ENCODE results near the gene MAP2K5. TPM values are rescaled to one million over a fixed set of nuclear protein-coding genes. Genes with fewer than 3 reads are reported as not detected.

MAP2K5 gene
- total RNA-seq, 1 donor from 2014 or later: 29.0 TPM

DNA sequence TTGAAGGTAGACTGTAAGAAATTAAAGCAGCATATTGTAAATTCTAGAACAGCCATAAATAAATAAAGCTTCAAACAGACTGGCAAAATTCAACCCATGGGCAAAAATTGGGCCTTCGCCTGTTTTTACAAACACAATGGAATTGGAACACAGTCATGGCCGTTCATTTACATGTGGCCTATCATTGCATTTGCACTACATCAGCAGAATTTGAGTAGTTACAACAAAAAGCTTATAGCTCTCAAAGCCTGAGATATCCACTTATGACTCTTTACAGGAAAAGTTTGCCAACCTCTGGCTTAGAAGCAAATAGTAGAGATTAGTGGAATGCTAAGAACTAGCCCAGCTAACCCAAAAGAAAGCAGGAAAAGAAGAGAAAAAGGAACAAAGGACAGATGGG is 143.2 kb downstream of the MAP2K5 start:
- DNase-seq: no peak
- H3K4me1 Mint-ChIP-seq (ENCODE audit: low read depth, unreplicated experiment): no peaks in the 10 kb centered on the region
- peaks cover 18% of the 10 kb centered on the region for H3K36me3 Mint-ChIP-seq (ENCODE audit: unreplicated experiment)
- no peak for TF ChIP-seq CTCF (IDR thresholded peaks at IDR 0.05; ENCODE audit: partially characterized antibody, unreplicated experiment)
- H3K4me3 Mint-ChIP-seq (ENCODE audit: unreplicated experiment): no peak overlapping the region
- H3K9me3 Mint-ChIP-seq (ENCODE audit: unreplicated experiment): peaks cover 2% of the 10 kb centered on the region
- peaks cover 2% of the 10 kb centered on the region for H3K27me3 Mint-ChIP-seq (ENCODE audit: unreplicated experiment)
- H3K27ac Mint-ChIP-seq (ENCODE audit: unreplicated experiment): no peak overlapping the region

DNA sequence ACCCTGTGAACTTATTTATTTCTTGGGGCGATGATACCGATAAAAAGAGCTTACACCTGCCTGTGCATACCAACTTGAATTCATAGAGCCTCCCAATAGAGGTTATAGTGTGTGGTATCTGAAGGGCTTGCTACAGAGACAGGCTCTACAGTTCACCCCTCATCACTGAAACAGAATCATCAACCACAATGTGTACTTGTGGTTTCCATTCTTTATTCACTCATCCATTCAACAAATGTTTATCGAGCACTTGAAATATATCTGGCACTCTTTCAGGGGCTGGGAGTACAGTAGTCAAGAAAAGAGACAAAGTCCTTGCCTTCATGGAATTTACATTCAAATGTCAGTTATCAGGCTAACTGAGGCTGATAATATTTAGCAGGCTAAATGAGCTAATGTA is 148.4 kb downstream of the MAP2K5 start:
- no peak overlapping the region for H3K4me3 Mint-ChIP-seq (ENCODE audit: unreplicated experiment)
- no peak overlapping the region for H3K27ac Mint-ChIP-seq (ENCODE audit: unreplicated experiment)
- H3K36me3 Mint-ChIP-seq (ENCODE audit: unreplicated experiment): peaks cover 2% of the 10 kb centered on the region
- DNase-seq: no peak
- no peaks in the 10 kb centered on the region for H3K9me3 Mint-ChIP-seq (ENCODE audit: unreplicated experiment)
- TF ChIP-seq CTCF (IDR thresholded peaks at IDR 0.05; ENCODE audit: partially characterized antibody, unreplicated experiment): no peak
- peaks cover under 1% of the 10 kb centered on the region for H3K27me3 Mint-ChIP-seq (ENCODE audit: unreplicated experiment)
- H3K4me1 Mint-ChIP-seq (ENCODE audit: low read depth, unreplicated experiment): no peaks in the 10 kb centered on the region

DNA sequence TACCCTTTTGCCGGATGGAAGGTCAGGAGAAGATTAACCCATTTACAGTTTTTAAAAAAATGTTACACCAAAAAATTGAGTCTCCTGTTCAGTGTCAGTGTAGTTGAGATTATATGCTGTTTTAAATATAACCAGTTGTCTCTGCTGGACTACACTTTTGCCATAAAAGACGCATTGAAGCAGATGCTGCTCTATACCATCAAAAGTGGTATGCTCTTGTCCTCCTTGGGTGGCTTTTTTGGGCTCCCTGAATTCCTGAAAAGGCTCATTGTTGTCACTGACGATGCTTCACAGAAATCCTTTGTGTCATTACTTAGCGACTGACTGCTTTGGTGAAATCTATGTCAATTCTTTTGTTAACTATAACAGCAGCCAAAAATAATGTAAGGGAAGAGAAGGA is 148.9 kb downstream of the MAP2K5 start:
- Mint-ChIP-seq H3K4me3 (ENCODE audit: unreplicated experiment) (no peak overlapping the region), H3K4me1 (ENCODE audit: low read depth, unreplicated experiment) (no peaks in the 10 kb centered on the region), H3K27ac (ENCODE audit: unreplicated experiment) (no peak overlapping the region), H3K9me3 (ENCODE audit: unreplicated experiment) (no peaks in the 10 kb centered on the region), H3K27me3 (ENCODE audit: unreplicated experiment) (no peaks in the 10 kb centered on the region), H3K36me3 (ENCODE audit: unreplicated experiment) (no peaks in the 10 kb centered on the region)
- TF ChIP-seq CTCF (IDR thresholded peaks at IDR 0.05; ENCODE audit: partially characterized antibody, unreplicated experiment): no peak
- no peak for DNase-seq

- no peak overlapping the region for H3K4me3 Mint-ChIP-seq (ENCODE audit: unreplicated experiment)
- no peaks in the 10 kb centered on the region for H3K4me1 Mint-ChIP-seq (ENCODE audit: low read depth, unreplicated experiment)
- TF ChIP-seq CTCF (IDR thresholded peaks at IDR 0.05; ENCODE audit: partially characterized antibody, unreplicated experiment): no peak
- peaks cover under 1% of the 10 kb centered on the region for H3K36me3 Mint-ChIP-seq (ENCODE audit: unreplicated experiment)
- no peak overlapping the region for H3K27ac Mint-ChIP-seq (ENCODE audit: unreplicated experiment)
- no peaks in the 10 kb centered on the region for H3K9me3 Mint-ChIP-seq (ENCODE audit: unreplicated experiment)
- no peak for DNase-seq
- H3K27me3 Mint-ChIP-seq (ENCODE audit: unreplicated experiment): no peaks in the 10 kb centered on the region
These were observed 150.1 kb downstream of the MAP2K5 start for GRCh38 chr15:67692573-67692972.

DNA sequence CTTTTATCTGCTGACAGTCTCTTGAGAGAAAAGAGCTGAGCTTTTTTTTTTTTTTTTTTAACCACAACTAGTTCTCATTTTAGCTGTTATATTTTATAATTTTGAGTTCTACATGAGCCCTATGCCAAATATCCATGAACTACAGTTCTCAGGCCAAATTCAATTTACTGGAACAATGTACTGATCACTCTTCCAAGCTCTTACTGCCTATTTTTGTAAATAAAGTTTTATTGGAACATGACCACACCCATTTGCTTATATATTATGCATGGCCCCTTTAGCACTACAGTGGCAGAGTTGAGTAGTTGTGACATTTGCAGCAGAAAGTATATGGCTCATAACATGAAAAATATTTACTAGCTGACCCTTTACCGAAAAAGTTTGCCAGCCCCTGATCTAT is 153.6 kb downstream of the MAP2K5 start:
- H3K4me1 Mint-ChIP-seq (ENCODE audit: low read depth, unreplicated experiment): peaks cover 1% of the 10 kb centered on the region
- no peak for DNase-seq
- TF ChIP-seq CTCF (IDR thresholded peaks at IDR 0.05; ENCODE audit: partially characterized antibody, unreplicated experiment): no peak
- no peak overlapping the region for H3K27ac Mint-ChIP-seq (ENCODE audit: unreplicated experiment)
- H3K4me3 Mint-ChIP-seq (ENCODE audit: unreplicated experiment): no peak overlapping the region
- peaks cover 14% of the 10 kb centered on the region for H3K36me3 Mint-ChIP-seq (ENCODE audit: unreplicated experiment)
- H3K27me3 Mint-ChIP-seq (ENCODE audit: unreplicated experiment): no peaks in the 10 kb centered on the region
- H3K9me3 Mint-ChIP-seq (ENCODE audit: unreplicated experiment): no peaks in the 10 kb centered on the region
